ENCODE data around the gene HNRNPUL1. TPM values are rescaled to one million over a fixed set of nuclear protein-coding genes. Genes with fewer than 3 reads are reported as not detected.
"Not testable (repeated sequence)": the region's sequence is repeated elsewhere in the genome, so short reads cannot be mapped to it uniquely, and the experiment has no call there.

HNRNPUL1 gene
- total RNA-seq, 1 donor from 2014 or later: 49.6 TPM

DNA sequence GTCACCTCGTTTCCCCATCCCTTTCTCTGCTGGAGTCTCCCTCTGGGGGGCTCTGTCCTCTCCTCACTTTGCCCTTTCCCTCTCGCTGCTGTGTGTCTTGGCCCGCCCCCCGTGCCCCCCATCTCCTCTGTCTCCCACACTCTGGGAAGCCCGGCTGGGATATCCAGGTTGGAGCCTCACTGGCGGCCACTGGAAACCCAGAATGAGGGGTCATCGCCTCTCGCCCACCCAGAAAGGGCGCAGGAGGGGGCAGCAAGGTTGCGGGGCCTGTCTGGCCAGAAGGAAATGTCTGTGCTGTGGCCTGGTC lies 61.4 kb downstream of the HNRNPUL1 start:
- DNase-seq (ENCODE audit: low read depth in 2 of 2): no peak

DNA sequence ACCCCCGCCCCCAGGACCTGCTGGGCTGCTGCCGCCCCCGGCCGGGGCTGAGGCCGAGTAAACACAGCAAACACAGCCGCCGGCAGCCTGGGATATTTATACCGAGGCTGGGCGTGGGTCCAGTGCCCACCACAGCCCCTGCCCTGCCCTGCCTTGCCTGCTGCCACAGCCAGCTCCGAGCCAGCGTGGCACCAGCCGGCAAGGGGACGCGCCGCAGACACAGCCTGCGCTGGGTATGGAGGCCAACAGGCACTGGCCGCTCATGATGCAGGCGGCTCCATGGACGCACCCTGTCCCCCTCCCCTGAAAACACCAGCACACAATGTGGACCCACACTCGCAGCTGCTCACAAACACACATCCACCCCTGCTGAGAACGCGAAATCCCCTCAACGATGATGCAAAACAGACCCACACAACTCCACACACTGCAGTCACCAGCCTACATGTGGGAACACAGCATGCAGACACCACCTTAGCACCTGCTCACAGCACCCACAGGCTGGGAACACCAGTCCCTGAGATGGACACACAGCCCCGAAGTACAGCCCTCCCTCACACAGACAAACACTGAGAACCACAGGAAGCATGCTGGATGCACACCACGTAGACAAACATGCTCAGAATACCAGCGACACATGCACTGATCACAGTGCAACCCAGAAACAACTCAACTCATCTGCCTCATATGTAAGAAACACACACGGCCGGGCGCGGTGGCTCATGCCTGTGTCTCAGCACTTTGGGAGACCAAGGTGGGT lies 62.0 kb downstream of the HNRNPUL1 start:
- DNase-seq (ENCODE audit: low read depth in 2 of 2): peak; percentile 73 to 91

GRCh38 chr19:41327076-41327575 lies 63.0 kb downstream of the HNRNPUL1 start:
- DNase-seq (ENCODE audit: low read depth in 2 of 2): peak in 1 of 2 donors; percentile 69

DNA sequence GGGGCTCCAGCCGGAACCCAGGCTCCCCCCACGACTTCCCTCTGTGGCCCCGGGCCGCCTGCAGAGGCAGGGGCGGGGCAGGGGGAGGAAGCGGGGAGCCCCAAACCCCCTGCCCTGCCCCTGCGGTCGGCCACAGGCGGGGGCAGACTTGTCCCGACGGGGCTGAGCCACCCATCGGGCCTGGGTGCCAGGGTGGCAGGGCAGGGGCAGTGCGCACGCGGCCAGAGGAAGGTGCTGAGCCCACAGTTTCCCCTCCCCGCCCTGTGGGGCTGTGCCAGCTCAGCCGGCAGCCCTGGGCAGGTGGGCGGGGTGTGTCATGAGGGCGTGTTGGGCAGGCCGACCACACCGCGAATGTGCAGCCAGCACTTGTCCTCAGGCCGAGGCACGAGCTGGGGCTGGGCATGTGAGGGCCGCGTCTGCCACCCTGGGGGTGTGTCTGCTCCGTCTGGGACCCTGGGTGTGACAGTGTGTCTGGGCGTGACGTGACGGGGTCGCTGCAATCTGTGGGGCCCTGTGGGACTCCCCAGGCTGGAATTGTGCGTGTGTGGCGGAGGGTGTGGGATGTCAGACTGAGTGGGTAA lies 63.5 kb downstream of the HNRNPUL1 start:
- DNase-seq (ENCODE audit: low read depth in 2 of 2): peak; percentile 74 to 94

DNA sequence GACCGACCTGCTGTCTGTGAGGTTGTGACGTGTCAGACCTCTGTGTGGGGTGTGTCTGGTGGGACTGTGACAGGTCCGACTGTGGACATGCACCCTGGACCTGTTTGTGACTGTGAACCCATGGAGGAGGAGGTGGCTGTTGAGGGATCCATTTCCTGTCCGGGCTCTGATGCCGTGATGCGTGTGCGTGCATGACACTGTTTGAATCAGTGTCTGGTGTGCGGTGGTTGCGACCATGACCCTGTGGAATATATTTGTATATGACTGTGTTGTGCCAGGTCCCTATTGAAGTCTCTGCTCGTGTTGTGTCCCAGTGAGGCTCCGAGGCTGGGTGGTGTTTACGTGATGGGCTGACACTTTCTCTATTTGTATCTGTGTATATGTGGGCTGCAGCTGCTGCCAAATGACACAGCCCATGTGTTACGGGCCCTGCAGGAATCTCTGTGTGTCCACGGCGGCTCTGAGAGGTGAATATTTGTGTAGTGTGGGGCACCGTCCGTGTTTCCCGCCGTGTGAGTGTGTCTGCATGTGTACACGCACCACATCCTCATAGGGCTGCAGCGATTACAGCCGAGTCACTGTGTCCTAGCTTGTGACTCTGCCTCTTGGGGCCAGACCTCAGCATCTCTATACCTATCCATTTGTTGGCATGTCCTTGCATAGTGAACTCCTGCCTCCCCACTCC lies 64.1 kb downstream of the HNRNPUL1 start:
- DNase-seq (ENCODE audit: low read depth in 2 of 2): peak in 1 of 2 donors; percentile 56

DNA sequence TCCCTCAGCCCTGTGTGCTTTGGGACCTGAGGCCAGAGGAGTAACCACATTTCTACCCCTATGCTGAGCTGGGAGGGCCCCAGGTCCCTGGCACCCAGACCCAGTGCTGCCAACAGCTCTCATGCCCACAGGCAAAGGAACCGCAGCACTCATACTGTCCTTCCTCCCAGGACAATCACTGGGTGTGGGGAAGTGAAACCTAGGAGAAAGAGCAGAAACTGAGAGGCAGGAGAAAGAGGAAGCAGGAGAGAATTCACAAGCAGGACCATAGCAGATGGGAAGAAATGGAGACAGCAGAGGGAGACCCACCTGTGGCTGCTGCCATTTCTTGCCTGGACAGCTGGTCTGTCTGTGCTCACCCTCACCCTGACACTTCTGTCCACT lies 64.7 kb downstream of the HNRNPUL1 start:
- no peak for DNase-seq (ENCODE audit: low read depth in 2 of 2)

DNA sequence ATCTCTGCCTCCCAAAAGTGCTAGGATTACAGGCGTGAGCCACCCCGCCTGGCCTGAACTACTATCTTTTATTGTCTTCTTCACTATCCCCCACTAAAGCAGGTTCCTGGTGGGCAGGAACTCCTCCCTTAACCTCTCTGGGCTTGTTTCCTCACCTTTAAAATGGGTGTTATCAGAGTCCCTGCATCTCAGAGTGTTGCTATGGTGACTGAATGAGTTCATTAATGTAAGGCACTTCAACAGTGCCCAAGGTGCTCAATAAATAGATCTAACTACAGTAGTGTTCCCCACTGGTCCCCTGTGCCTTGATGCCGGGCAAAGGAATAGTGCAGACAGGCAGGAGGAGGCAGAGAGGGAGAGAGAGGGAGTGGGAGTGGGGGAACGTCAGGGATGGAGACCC lies 66.3 kb downstream of the HNRNPUL1 start:
- DNase-seq (ENCODE audit: low read depth in 2 of 2): no peak

- no peak for DNase-seq (ENCODE audit: low read depth in 2 of 2)
Measured at GRCh38 chr19:41330946-41331678, 66.9 kb downstream of the HNRNPUL1 start.

DNA sequence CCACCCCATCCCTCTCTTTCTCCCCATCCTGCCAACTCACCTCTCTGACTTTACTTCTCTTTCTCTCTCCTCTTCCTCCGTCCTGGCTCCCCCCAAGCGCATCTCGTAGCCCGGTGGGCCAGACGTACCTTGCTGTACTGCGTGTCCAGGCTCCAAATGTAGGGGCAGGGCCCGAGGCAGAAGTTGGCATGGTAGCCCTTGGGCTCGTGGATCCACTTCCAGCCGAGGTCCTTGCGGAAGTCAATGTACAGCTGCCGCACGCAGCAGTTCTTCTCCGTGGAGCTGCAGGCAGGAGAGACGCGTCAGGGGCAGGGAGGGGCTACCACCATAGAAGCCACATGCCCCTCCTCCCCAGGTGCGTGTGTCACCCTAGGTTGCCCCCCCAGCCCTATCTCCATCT lies 67.8 kb downstream of the HNRNPUL1 start:
- DNase-seq (ENCODE audit: low read depth in 2 of 2): no peak

DNA sequence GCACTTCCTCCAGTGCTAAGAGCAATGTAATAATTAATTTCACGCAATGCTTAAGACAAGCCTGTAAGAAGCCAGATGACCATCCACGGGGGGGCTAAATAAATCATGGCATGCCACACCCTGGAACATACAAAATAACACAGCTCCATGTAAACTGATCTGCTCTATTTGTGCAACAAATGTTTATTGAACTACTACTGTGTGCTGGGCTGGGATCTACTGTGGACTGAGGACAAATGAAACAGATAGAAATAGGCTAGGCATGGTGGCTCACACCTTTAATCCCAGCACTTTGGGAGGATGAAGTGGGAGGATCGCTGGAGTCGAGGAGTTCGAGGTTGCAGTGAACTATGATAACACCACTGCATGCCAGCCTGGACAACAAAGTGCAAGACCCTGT lies 68.3 kb downstream of the HNRNPUL1 start:
- DNase-seq (ENCODE audit: low read depth in 2 of 2): no peak

DNA sequence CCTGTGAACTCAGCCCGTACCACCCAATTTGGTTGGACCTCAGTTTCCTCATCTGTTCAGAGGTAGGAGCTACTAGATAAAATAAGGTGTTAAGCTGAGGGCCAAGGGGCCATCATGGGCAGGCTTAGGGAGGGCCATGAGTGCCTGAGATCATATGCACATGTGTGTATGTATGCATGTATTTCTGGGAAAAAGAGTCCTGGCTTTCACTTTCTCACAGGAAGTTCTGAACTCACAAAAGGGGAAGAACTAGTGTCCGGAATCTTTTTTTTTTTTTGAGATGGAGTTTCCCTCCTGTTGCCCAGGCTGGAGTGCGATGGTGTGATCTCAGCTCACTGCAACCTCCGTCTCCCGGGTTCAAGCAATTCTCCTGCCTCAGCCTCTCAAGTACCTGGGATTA lies 70.6 kb downstream of the HNRNPUL1 start:
- DNase-seq (ENCODE audit: low read depth in 2 of 2): peak in 1 of 2 donors; percentile 47

GRCh38 chr19:41335467-41335866 lies 71.3 kb downstream of the HNRNPUL1 start:
- no peak for DNase-seq (ENCODE audit: low read depth in 2 of 2)

DNA sequence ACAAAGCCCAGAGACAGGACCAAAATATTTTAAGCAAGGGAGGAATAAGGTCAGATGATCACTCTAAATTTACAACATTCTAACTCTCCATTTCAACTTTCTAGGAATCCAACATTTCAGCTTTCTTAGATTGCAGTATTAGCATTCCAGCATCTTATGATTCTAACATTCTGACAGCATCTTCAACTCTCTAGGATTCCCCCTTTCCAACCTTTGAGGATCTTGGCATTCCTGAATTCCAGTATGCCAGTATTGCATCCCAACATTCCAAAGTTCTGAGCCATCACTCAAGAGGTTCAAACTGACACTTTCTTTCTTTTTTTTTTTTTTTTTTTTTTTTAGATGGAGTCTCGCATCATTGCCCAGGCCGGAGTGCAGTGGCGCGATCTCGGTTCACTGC lies 75.8 kb downstream of the HNRNPUL1 start:
- no peak for DNase-seq (ENCODE audit: low read depth in 2 of 2)

- no peak for DNase-seq (ENCODE audit: low read depth in 2 of 2)
Measured at GRCh38 chr19:41341669-41342490, 77.7 kb downstream of the HNRNPUL1 start.

DNA sequence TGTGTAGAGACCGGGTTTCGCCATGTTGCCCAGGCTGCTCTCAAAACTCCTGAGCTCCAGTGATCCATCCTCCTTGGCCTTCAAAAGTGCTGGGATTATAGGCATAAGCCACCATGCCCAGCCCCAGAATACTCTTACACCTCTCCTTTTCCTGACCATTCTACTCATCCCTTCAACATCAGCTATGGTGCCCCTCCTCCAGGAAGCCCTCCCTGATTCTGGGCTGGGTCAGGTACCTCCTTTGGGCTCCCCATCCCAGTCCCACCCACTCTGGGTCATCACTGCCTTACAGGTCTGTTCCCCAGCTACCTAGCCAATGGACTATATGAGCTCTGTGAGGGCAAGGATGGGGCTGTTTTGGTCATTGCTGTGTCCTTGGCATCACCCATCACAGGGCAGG lies 80.0 kb downstream of the HNRNPUL1 start:
- DNase-seq (ENCODE audit: low read depth in 2 of 2): no peak

- DNase-seq (ENCODE audit: low read depth in 2 of 2): not testable (repeated sequence)
Measured at GRCh38 chr19:41346916-41347315, 82.7 kb downstream of the HNRNPUL1 start.

DNA sequence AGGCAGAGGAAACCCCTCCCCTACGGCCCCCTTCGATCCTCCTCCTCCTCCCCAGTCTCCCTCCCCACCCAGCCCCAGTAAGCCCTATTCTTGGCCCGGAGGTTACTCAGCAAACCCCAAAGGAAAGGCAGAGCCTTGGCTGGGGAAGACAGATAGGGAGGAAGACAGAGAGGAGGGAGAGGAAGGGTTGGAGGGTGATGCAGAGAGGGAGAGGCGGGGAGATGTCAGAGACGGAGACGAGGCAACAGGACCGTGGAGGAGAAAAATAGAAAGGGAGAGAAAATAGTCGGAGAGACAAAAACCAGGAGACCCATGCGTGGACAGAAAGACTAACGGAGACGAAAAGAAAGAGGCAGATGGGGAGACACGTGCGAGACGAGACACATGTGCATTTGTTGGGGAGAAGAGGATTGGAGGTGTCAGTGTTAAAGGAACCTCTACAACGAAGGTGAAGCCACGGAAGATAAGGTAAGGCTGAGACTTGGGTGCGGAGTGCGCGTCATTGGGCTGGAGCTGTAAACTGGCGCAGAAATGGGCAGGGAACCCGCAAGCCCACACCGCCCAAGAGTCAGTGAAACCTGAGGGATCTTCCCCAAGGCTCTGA lies 86.7 kb downstream of the HNRNPUL1 start:
- DNase-seq (ENCODE audit: low read depth in 2 of 2): peak in 1 of 2 donors; percentile 50

GRCh38 chr19:41351339-41352245 lies 87.4 kb downstream of the HNRNPUL1 start:
- DNase-seq (ENCODE audit: low read depth in 2 of 2): peak in 1 of 2 donors; percentile 85

DNA sequence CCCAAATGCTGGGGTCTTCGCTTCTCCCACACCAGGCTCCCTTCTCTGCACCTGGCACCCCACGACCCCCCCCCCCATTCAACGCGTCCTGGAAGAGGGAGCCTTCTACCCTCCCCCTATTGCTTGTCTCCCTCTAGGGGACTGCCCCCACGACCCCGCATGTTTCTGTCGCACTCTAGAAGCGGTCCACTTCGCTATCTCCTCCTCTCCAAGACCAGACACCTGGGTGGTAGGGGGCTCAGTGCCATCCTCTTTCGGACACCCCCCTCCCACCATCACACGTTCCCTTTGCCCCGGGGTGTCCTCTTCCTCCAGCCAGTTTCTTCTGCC lies 88.1 kb downstream of the HNRNPUL1 start:
- DNase-seq (ENCODE audit: low read depth in 2 of 2): no peak

Measured in dermis microvascular lymphatic vessel endothelial cell (primary cell).